RCC 7860 (cell line): Measurements from ENCODE around the gene CLMP.

Experiments used
- DNase-seq: peaks from one replicate; pipeline ENCODE4 v3.0.0-alpha.2; 2015; ENCODE audit warnings: low spot score
- FAIRE-seq: peaks from 2 replicates; lab custom pipeline; 2012; peaks lifted over from hg19 to GRCh38; lab: Jason Lieb, UNC

CLMP gene

GRCh38 chr11:123020968-123021367, 174.1 kb downstream of the CLMP start:
- DNase-seq = peak; percentile 28
- FAIRE-seq = peak; percentile 10
